ENCODE measurements around the gene ADCY2. TPM values are rescaled to one million over a fixed set of nuclear protein-coding genes. Genes with fewer than 3 reads are reported as not detected.

Gene ADCY2
- total and polyA plus RNA-seq, 2 experiments from 2014 or later = 23.8 to 74.9 TPM

DNA sequence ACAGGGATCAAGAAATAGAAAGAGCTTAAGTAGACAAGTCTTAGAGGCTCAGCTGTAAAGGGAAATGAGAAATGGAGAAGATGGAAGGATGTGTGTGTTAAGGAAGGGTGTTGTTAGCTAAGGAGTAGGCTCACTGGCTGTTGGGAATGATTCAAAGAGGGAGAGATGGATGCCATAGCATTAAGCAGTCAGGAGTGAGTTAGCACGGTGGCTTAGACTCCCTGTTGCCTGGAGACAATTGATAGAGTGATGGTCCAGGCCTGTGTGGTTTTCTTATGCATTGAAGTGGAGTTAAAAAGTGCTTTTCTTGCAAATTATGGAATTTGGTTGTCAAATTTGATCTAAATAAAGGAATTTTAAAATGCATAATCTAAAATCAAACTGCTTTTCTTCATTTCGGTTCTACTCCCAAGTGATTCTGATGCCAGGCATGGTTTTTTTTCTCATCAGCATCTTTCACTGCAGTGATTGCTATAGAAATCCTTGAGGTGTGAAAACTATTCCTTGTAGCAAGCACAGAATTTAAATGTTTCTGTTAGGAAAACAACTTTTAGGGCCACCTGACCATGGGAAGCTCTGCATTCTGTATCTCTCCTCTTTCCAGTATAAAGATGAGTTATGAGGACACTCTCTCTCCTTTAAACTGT is 214.7 kb downstream of the ADCY2 start:
- peaks cover 4% of the 10 kb centered on the region; the same call in 1 of the 3 replicates for H3K9me3 Mint-ChIP-seq
- TF ChIP-seq ZNF331 (CRISPR knock-in tag; IDR thresholded peaks at IDR 0.05; ENCODE audit: low read depth) = no peak
- no peak for TF ChIP-seq STAT1 (IDR thresholded peaks at IDR 0.05; ENCODE audit: unreplicated experiment)
- no peak for TF ChIP-seq EZH2phosphoT487 (IDR thresholded peaks at IDR 0.05; ENCODE audit: unreplicated experiment)
- no peak for TF ChIP-seq POLR2AphosphoS5 (IDR thresholded peaks at IDR 0.05; ENCODE audit: low read depth)
- TF ChIP-seq CTCF (conservative IDR thresholded peaks at IDR 0.05; ENCODE audit: low read depth in 2 of 2) = no peak
- no peak for TF ChIP-seq NANOG (IDR thresholded peaks at IDR 0.05; ENCODE audit: borderline replicate concordance)
- TF ChIP-seq JUNB (IDR thresholded peaks at IDR 0.05; ENCODE audit: unreplicated experiment) = no peak
- TF ChIP-seq, protein P1, sequence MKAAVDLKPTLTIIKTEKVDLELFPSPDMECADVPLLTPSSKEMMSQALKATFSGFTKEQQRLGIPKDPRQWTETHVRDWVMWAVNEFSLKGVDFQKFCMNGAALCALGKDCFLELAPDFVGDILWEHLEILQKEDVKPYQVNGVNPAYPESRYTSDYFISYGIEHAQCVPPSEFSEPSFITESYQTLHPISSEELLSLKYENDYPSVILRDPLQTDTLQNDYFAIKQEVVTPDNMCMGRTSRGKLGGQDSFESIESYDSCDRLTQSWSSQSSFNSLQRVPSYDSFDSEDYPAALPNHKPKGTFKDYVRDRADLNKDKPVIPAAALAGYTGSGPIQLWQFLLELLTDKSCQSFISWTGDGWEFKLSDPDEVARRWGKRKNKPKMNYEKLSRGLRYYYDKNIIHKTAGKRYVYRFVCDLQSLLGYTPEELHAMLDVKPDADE (IDR thresholded peaks at IDR 0.05) = no peak
- no peak for TF ChIP-seq CREB1 (CRISPR knock-in tag; IDR thresholded peaks at IDR 0.05; ENCODE audit: low read depth)
- TF ChIP-seq, protein P2, sequence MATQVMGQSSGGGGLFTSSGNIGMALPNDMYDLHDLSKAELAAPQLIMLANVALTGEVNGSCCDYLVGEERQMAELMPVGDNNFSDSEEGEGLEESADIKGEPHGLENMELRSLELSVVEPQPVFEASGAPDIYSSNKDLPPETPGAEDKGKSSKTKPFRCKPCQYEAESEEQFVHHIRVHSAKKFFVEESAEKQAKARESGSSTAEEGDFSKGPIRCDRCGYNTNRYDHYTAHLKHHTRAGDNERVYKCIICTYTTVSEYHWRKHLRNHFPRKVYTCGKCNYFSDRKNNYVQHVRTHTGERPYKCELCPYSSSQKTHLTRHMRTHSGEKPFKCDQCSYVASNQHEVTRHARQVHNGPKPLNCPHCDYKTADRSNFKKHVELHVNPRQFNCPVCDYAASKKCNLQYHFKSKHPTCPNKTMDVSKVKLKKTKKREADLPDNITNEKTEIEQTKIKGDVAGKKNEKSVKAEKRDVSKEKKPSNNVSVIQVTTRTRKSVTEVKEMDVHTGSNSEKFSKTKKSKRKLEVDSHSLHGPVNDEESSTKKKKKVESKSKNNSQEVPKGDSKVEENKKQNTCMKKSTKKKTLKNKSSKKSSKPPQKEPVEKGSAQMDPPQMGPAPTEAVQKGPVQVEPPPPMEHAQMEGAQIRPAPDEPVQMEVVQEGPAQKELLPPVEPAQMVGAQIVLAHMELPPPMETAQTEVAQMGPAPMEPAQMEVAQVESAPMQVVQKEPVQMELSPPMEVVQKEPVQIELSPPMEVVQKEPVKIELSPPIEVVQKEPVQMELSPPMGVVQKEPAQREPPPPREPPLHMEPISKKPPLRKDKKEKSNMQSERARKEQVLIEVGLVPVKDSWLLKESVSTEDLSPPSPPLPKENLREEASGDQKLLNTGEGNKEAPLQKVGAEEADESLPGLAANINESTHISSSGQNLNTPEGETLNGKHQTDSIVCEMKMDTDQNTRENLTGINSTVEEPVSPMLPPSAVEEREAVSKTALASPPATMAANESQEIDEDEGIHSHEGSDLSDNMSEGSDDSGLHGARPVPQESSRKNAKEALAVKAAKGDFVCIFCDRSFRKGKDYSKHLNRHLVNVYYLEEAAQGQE (IDR thresholded peaks at IDR 0.05; ENCODE audit: unreplicated experiment) = no peak
- Histone ChIP-seq H4K20me1 (replicated peaks; ENCODE audit: insufficient read depth) (no peaks in the 10 kb centered on the region), H3K4me2 (no peak overlapping the region), H3K36me3 (ENCODE audit: insufficient read depth) (no peaks in the 10 kb centered on the region), H3K9me2 (ENCODE audit: insufficient read depth) (peaks cover 12% of the 10 kb centered on the region; the same call in 1 of the 2 replicates), H3K4me1 (ENCODE audit: insufficient read depth) (peaks cover 62% of the 10 kb centered on the region), H2AFZ (no peak overlapping the region), H3K27ac (ENCODE audit: low read depth) (no peak overlapping the region), H3K79me2 (replicated peaks; ENCODE audit: insufficient read depth) (peaks cover 47% of the 10 kb centered on the region), H3K27me3 (ENCODE audit: insufficient read depth) (no peaks in the 10 kb centered on the region), H3K4me3 (no peak overlapping the region), H3F3A (replicated peaks; ENCODE audit: low read depth) (no peaks in the 10 kb centered on the region)
- peaks cover 7% of the 10 kb centered on the region for H3K27me3 Mint-ChIP-seq (ENCODE audit: insufficient read depth, low read depth, poor library complexity)
- no peak overlapping the region for H3K4me3 Mint-ChIP-seq
- H3K27ac Mint-ChIP-seq = no peak overlapping the region
- DNase-seq (ENCODE audit: low spot score) = no peak
- peak; percentile 23; the same call in 2 of the 3 replicates for ATAC-seq
- H3K36me3 Mint-ChIP-seq (ENCODE audit: low read depth) = peaks cover 28% of the 10 kb centered on the region
- H3K4me1 Mint-ChIP-seq = peaks cover 48% of the 10 kb centered on the region

Data from GM23338 (cell line).